Stimulated activated CD4-positive, alpha-beta T cell treated with anti-CD3 and anti-CD28 coated beads, Interleukin-15, amount 100 ng/mL, for 48 hours (primary cell): ENCODE results near the gene BIVM.

Experiments
- DNase-seq, 2 donors: peaks; one replicate each; pipeline ENCODE4 v3.0.0-alpha.2; 2020; ENCODE audit warnings: low read depth in 2 of 2

The BIVM gene

GRCh38 chr13:102881819-102882686 is 83.1 kb downstream of the BIVM start:
- no peak for DNase-seq
